ENCODE data around the gene PLG. TPM values are rescaled to one million over a fixed set of nuclear protein-coding genes. Genes with fewer than 3 reads are reported as not detected.
"Not testable (repeated sequence)": the region's sequence is repeated elsewhere in the genome, so short reads cannot be mapped to it uniquely, and the experiment has no call there.

The PLG gene
- polyA plus RNA-seq (ENCODE audit: insufficient read length in 4 of 4): 10 to 100 TPM in 3 of 4 donors, 1 to 10 TPM in 1; 2.2 to 25.6 (median 10.4) TPM

DNA sequence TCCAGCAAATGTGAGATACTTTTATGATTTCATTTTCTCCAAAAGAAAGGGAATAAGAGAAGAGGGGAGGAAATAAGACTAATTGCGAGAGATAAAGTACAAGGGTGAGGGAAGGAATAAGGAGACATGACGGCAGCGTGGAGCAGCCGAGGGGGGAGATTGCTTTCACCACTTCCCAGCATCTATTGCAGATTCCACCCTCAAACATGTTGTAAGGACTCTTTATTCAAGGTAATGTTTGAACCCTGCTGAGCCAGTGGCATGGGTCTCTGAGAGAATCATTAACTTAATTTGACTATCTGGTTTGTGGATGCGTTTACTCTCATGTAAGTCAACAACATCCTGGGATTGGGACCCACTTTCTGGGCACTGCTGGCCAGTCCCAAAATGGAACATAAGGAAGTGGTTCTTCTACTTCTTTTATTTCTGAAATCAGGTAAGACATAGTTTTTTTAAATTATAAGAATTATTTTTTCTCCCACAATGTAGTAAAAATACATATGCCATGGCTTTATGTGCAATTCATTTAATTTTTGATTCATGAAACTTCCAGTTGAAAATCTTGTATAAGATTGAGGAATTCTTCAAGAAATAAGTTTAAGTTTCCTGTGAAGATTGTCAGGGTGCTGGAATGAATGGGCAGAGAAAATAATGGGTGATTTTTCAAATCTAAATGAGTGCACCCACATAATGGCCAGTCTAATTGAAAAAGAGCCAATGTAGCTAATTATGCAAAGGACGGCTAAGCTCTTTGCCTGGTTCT, at the start of gene PLG:
Gene PLG, plus strand, starts transcription at position 327 of the 763 bp plus-strand sequence. Its CDS starts 61 bp downstream, at position 388.
- DNase-seq (ENCODE audit: low read depth in 4 of 4, low spot score in 3 of 4): not testable (repeated sequence)

DNA sequence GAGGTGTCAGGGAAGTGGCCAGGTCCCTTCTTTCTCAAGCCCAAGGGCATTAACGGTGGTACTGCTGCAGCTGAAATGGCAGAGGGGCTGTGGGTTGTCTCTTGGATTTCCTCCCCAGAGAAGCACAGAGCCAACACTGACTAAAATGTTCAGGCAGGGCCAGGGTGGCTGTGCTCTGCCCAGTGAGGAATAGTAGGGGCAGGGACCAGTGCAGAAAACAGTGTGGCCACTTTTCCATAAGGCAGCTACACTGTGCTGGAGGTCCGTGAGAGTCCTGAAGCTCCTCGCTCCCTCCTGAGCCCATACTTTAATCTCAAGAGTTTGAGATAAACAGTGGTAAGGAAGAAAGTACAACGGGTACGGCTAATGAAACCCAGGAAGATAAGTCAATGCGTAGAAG, 42.5 kb upstream of the PLG start:
- DNase-seq (ENCODE audit: low read depth in 4 of 4, low spot score in 3 of 4): no peak

DNA sequence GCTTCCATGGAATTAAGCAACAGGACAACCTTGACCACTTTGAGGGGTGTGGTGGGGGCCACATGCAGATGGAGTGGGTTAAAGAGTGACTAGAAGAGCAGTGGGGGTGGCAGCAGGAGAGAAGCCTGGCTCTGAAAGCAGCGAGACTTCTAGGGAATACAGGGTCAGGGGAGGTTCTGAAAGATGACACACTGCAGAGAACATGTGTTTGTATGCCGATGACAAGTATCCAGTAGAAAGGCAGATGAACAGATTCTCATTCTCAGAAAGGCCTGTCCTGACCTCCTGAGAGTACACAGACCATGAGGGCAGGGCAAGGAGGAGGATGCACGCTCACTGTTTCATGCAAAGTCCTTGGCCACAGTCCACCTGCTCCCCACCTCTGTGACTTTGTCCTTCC, 40.8 kb upstream of the PLG start:
- no peak for DNase-seq (ENCODE audit: low read depth in 4 of 4, low spot score in 3 of 4)

DNA sequence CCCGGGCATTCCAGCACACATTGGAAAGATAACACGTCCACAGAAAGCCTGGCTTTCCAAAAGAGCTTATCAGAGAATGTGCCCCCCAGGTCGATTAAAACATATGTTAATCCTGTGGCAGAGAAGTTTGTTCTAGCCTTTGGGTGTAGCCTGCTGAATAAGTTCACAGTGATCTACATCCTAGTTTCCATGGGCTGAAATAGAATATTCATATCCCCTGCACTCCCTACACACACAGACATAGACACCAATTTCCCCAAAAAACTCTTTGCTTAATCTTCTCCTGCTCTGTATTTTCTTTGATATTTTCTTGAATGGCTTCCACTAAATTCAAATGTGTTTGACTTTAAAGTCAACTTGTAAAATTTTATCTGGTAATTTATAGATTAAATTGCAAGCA, 39.6 kb upstream of the PLG start:
- DNase-seq (ENCODE audit: low read depth in 4 of 4, low spot score in 3 of 4): no peak

DNA sequence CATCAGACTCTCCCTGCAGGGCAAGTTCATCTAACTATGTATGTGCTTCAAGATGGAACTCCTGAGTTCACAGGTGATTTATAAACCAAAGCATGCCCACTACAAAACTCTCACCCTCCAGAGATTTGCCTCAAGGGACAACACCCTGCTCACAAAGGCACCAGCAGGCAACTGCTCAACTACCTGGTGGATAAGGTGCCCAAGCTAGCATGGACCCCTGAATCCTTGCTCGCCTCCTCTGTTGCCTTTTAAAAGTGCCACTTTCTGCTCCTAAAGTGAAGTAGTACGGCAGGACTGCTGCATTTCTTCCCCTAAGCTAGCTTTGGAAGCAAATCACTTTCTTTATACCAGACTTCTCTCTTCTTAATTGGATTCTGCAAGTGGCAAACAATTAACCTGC, 39.2 kb upstream of the PLG start:
- no peak for DNase-seq (ENCODE audit: low read depth in 4 of 4, low spot score in 3 of 4)

DNA sequence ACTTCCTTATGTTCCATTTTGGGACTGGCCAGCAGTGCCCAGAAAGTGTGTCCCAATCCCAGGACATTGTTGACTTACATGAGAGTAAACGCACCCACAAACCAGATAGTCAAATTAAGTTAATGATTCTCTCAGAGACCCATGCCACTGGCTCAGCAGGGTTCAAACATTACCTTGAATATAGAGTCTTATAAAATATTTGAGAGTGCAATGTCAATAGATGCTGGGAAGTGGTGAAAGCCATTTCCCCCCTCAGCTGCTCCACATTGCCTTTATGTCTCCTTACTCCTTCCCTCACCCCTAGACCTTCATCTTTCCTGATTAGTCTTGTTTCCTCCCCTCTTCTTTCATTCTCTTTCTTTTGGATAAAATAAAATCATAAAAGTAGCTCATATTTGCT, 37.8 kb upstream of the PLG start, which contains the start of gene LPA:
Gene LPA, minus strand, starts transcription at position 78 of the 400 bp plus-strand sequence. Its CDS starts 61 bp downstream, at position 17.
- not testable (repeated sequence) for DNase-seq (ENCODE audit: low read depth in 4 of 4, low spot score in 3 of 4)

DNA sequence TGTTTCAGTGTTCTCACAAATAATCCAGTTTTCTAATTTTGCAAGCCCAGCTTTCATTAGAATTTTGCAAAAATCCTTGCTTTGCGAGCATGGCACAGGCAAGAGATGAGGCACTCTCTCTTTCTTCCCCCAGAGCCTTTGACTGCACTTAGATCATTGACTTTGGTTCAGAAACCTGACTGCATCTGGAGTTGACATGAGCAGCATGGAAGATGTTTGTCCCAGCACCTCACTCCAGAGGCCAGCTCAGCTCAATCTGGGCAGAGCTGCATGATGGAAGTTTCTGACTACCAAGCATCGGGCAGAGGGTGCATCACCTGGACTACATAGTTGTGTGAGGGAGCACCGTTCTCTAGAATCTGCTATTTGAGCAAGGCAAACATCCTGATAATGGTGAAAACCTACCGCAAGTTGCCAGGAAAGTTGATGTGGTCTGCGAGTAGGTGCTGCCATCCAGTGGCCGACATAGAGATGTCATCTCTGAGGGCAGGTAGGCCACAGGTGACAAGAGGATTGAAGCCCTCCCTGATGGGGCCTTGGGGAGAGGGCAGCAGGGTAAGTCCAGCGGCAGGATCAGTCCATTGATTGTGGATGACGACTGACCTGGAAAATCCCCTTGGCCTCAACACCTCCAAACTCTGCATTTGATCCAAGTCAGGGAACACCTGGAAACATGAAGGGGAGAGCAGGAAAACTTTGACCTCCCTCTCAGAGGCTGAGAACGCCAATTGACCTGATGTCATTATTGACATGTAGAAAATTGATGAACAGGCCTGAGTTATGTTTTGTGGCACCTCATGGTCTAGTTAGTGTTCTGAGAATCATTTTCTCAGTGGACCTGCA, 34.2 kb upstream of the PLG start:
- DNase-seq (ENCODE audit: low read depth in 4 of 4, low spot score in 3 of 4): no peak

DNA sequence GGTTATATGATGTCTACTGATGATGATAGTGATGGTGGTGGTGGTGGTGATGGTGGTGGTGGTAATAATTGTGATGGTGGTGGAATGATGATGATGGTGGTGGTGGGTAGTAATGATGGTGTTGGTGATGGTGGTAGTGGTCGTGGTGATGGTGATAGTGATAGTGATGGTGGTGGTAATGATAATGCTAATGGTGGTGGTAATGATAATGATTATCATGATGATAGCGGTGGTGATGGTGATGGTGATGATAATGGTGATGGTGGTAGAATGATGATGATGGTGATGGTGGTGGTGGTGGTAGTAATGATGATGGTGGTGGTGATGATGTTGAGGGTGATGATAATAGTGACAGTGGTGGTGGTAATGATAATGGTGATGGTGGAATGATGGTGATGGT, 33.5 kb upstream of the PLG start:
- DNase-seq (ENCODE audit: low read depth in 4 of 4, low spot score in 3 of 4): no peak

DNA sequence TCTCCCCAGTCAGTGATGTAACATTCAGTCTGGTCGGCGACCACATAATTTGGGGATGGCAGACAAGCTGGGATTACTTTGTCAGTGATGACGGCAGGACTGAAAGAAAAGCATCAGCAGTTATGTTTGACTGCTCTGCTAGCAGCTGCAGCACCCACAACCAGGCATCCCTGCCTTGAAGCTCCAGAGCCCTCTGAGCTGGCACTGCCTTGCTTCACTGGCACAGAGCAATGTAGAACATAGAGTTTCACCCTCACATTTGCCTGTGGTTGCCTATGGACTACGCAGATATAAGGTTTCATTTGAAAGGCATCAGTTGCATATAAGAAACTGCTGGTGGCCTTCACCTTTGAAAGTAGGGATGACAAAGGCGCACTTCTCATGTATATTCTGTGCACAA, 25.6 kb upstream of the PLG start:
- DNase-seq (ENCODE audit: low read depth in 4 of 4, low spot score in 3 of 4): not testable (repeated sequence)

DNA sequence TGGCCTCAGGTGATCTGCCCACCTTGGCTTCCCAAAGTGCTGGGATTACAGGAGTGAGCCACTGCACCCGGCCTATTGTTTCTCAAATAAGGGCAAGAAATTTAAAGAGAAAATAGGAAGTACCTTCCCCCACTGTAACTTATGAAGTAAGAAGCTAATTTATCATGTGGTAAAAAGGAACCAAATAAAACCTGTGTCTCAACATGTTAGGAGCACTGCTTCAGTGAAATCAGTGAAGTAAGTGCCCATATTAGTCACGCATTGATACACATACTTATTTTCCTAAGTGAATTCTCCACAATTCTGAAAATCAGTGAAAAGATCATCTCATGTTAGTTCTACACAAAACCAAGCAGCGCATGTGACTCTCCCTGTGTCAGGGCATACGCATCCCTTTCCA, 23.8 kb upstream of the PLG start:
- no peak for DNase-seq (ENCODE audit: low read depth in 4 of 4, low spot score in 3 of 4)

DNA sequence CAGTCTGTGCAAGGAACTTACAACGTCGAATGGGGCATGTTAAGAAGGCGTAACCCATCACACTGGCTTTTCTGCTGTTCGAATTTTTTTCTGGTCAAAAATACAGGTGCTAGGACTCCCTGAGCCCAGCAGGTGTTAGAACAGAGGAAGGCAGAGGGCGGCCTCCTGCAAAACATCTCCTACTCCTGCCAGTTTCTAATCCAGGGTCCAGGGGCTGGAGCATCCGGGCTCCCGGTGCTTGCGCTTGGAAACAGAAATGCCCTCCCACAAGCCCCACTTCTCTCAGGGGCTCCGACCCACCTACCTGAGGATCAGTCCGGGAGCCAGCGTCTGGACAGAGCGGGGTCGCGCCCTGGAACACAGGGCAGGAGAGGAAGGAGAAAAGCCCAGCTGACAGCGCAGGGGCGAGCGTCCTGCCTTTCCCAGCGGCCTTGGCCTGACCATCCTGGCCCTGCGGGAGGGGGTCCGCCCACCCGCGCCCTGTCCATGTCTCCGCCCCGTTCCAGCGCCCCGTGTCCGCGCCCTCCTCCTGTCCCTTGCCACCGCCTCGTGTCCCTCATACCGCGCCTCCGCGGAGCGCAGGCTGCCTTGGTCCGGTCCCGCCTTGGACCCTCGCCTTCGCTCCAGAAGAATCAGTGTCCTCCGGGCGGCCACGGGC, 23.2 kb upstream of the PLG start:
- peak in 1 of 4 donors; percentile 2 for DNase-seq (ENCODE audit: low read depth in 4 of 4, low spot score in 3 of 4)

DNA sequence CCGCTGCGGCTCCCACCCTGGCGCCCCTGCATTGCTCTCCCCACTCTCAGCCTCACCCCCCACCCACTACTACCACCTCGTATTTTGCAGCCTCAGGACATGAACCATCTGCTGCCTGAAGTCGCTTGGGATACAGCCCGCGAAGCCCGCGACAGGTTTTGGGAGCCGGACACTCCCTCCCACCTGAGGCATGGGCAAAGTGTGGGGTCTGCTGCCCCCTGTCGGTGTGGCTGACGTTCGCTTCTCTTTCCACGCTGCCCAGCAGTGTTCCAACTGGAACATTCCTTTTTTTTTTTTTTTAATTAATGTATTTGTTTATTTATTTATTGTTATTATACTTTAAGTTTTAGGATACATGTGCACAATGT, 22.7 kb upstream of the PLG start:
- DNase-seq (ENCODE audit: low read depth in 4 of 4, low spot score in 3 of 4): peak in 3 of 4 donors; percentile 3 to 22 (median 5)

DNA sequence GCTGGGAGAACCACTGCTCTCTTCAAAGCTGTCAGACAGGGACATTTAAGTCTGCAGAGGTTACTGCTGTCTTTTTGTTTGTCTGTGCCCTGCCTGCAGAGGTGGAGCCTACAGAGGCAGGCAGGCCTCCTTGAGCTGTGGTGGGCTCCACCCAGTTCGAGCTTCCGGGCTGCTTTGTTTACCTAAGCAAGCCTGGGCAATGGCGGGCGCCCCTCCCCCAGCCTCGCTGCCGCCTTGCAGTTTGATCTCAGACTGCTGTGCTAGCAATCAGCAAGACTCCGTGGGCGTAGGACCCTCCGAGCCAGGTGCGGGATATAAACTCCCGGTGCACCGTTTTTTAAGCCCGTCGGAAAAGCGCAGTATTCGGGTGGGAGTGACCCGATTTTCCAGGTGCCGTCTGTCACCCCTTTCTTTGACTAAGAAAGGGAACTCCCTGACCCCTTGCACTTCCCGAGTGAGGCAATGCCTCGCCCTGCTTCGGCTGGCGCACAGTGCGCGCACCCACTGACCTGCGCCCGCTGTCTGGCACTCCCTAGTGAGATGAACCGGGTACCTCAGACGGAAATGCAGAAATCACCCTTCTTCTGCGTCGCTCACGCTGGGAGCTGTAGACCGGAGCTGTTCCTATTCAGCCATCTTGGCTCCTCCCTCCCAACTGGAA, 16.8 kb upstream of the PLG start:
- not testable (repeated sequence) for DNase-seq (ENCODE audit: low read depth in 4 of 4, low spot score in 3 of 4)

DNA sequence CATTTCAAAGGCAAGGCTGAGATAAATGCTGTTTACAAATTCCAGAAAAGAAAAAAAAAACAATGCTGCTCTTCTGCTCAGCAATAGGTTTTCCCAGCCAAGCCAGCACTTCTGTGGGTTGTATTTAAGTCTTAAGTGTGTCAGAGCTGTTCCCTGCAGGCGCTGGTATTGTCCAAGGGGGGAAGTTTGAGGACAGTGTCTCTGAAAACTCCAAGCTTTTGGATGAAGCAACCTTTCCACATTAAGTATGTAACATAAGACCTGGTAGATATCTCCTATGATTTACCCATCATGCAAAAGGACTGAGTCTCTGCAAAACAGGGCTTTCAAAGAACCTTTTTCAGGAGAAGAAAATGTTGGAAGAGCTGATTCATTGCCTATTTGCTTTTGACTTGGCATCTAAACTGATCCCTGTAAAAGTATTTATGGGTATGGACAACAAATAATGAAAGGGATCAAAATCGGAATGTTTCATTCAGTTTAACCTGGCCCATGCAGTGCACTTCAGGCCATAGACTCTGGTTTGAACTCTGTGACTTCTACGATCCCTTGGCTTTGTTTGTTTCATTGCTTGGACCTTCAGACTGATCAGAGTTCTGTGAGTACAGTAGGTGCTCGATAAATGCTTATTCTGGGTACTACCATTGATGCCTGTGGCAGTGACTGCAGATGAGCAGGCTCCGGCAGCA, 16.1 kb upstream of the PLG start:
- no peak for DNase-seq (ENCODE audit: low read depth in 4 of 4, low spot score in 3 of 4)

DNA sequence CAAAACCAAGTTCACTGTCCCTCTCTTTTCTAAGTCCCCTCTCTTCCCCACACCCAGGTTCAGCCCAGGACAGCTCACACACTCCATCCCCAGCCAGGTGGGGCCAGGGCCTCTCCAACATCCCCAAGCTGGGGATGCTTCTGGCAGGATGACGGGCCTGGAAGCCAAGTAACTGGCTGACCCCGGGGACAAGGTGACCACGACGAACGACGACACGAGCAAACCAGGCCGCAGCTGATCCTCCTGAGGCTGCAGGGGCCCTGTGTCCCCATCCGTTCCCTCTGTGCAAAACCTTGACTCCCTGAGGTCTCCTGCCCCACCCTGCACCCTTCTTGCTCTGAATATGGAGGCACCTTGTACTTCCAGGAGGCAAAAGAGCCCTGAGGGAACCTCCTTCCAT, 11.6 kb upstream of the PLG start:
- no peak for DNase-seq (ENCODE audit: low read depth in 4 of 4, low spot score in 3 of 4)

DNA sequence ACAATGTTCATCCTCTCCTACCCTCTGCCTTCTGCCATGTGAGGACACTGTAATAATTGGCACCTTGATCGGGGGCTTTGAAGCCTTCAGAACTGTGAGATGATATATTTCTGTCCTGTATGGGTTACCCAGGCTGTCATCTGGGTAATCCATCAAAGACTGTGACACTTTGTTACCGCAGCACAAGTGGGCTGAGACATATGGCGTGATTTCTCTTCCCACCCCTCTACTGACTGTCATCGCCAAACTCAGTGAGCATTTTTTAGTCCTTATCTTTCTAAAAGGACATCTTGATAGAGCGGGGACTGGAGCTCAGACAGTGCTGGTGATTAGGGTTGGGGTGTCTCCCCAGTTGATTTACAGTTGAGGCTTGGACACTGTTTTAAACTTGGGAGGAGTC, 10.4 kb upstream of the PLG start:
- DNase-seq (ENCODE audit: low read depth in 4 of 4, low spot score in 3 of 4): no peak

DNA sequence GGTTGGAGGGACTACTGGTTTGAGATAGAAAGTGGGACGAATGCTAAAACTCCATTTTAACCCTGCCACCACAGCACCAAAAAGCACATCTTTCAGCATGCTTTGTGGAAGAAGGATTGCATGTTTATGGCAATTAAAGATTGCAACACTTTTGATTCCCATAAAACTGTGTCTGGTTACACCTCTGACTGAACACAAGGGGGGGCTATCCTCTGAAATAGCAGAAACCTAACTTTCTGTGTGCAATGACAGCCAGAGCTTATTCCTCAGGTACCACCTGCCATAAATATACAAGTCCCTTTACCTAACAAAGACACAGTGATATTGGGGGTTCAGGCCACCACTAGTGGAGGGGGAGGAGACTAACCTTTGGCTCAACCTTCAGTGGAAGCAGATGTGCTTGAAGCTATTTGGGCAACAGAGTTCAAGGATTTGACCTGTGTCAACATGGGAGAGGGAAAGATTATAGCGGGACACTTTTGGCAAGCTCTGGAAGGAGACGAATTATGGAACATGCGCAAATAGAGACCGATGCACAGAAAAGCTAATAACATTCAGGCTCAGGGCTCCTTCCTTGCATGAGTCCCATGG, 9.6 kb upstream of the PLG start:
- DNase-seq (ENCODE audit: low read depth in 4 of 4, low spot score in 3 of 4): no peak

DNA sequence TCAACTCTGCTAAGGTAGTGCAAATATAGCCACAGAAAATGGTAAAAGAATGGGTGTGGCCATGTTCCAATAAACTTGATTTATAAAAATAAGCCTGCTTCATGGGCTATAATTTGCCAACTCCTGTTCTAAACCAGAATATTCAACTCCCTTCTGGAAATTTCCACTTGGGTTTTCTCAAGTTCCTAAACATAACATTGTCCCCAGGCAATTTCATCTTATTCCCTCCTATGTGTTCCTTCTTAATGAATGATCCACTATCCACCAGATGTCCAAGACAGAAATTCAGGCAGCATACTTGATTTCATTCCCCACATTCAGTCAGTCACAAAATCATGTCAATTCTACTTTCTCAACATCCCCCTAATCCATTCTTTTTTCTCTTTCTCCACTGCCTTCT, 7.0 kb upstream of the PLG start:
- DNase-seq (ENCODE audit: low read depth in 4 of 4, low spot score in 3 of 4): not testable (repeated sequence)

DNA sequence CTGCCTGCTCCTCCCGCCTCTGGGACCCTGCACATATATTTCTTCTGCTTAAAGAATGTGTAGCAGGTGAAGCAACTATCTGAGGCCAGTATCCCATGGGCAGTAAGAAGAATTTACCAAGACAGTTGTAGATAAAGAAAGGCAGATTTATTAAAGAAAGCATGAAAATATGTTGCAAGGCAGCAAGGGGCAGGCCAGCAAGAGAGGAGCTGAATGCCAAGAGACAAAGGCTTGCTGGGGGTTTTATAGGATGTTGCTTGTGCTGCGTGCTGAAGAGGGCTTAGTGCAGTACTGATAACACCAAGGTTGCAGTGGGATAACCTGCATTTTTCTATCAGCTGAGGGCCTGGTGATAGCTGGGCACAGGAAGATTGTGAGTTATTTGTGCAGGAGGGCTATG, 6.4 kb upstream of the PLG start:
- DNase-seq (ENCODE audit: low read depth in 4 of 4, low spot score in 3 of 4): not testable (repeated sequence)

DNA sequence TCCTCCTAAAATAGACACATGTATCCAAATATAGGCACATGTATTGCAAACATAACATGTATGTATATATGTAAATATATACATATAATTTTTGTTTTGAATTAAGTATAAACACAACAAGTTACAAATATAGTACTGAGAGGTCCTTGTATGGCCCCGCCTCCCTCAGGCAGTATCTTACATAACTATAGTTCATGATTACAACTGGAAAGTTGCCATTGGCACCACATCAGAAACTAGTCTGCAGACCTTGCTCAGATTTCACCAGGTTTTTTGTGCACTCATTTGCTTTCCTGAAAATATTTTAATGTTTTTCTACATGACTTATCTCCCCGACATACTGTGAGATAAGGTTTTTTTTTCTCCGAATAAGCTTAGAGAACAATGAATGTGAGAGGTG, 5.2 kb upstream of the PLG start:
- not testable (repeated sequence) for DNase-seq (ENCODE audit: low read depth in 4 of 4, low spot score in 3 of 4)
